Chondrocyte (in vitro differentiated cells): ENCODE data around the gene WDR27. TPM values are rescaled to one million over a fixed set of nuclear protein-coding genes. Genes with fewer than 3 reads are reported as not detected.
A peak's percentile ranks its signal among the peaks of the same experiment; 100 is the strongest.
"Not testable (repeated sequence)": the region's sequence is repeated elsewhere in the genome, so short reads cannot be mapped to it uniquely, and the experiment has no call there.

ENCODE experiments used
- DNase-seq: peaks from one replicate; pipeline ENCODE4 v3.0.0; 2021; ENCODE audit warnings: mixed read lengths, low spot score
- H3K27ac Mint-ChIP-seq: one replicate; pipeline ENCODE4 v1.8.0; 2021; ENCODE audit warnings: mild to moderate bottlenecking, moderate library complexity, mixed read lengths; ENCODE audit not compliant: unreplicated experiment
- H3K27me3 Mint-ChIP-seq: 2 replicates; pipeline ENCODE4 v1.8.0; 2021; ENCODE audit warnings: low read depth, mixed read lengths
- H3K36me3 Mint-ChIP-seq: 2 replicates; pipeline ENCODE4 v1.8.0; 2021; ENCODE audit warnings: low read depth, mixed read lengths
- H3K4me1 Mint-ChIP-seq: 2 replicates; pipeline ENCODE4 v1.8.0; 2021; ENCODE audit warnings: low read depth, mild to moderate bottlenecking, mixed read lengths
- H3K4me3 Mint-ChIP-seq: one replicate; pipeline ENCODE4 v1.8.0; 2021; ENCODE audit warnings: mild to moderate bottlenecking, moderate library complexity, mixed read lengths; ENCODE audit not compliant: unreplicated experiment
- H3K9me3 Mint-ChIP-seq: 2 replicates; pipeline ENCODE4 v1.8.0; 2021; ENCODE audit warnings: low read depth, mixed read lengths
- total RNA-seq: library from RNA; stranded (reverse); gene quantifications from 3 replicates; pipeline ENCODE4 v1.2.1, GENCODE V29; 2021
- TF ChIP-seq, protein P1 (sequence below): fragments of 200-600 bp; sonication (generic); IDR thresholded peaks from 2 replicates; pipeline ENCODE4 v1.5.0; 2021; ENCODE audit warnings: antibody characterized with exemption, mild to moderate bottlenecking, moderate library complexity

The WDR27 gene
- total RNA-seq, 1 donor from 2014 or later: 24.9 TPM

DNA sequence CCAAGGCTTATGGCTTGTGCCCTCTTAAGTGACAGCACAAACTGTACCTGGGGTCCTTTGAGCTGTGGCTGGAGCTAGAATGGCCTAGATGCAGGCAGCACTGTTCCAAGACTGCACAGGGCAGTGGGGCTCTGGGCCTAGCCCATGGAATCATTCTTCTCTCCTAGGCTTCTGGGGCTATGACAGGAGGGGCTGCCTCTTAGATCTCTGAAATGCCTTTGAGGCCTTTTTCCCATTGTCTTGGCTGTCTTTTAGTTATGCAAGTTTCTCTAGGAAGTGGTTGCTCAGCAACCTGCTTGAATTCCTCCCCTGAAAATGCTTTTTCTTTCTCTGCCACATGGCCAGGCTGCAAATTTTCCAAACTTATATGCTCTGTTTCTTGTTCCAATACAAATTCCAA, 183.4 kb downstream of the WDR27 start:
- Mint-ChIP-seq H3K27ac (no peak overlapping the region), H3K27me3 (no peaks in the 10 kb centered on the region), H3K9me3 (peaks cover 35% of the 10 kb centered on the region), H3K4me3 (no peak overlapping the region), H3K4me1 (peaks cover 7% of the 10 kb centered on the region), H3K36me3 (peaks cover 9% of the 10 kb centered on the region)
- DNase-seq: no peak
- TF ChIP-seq, protein P1, sequence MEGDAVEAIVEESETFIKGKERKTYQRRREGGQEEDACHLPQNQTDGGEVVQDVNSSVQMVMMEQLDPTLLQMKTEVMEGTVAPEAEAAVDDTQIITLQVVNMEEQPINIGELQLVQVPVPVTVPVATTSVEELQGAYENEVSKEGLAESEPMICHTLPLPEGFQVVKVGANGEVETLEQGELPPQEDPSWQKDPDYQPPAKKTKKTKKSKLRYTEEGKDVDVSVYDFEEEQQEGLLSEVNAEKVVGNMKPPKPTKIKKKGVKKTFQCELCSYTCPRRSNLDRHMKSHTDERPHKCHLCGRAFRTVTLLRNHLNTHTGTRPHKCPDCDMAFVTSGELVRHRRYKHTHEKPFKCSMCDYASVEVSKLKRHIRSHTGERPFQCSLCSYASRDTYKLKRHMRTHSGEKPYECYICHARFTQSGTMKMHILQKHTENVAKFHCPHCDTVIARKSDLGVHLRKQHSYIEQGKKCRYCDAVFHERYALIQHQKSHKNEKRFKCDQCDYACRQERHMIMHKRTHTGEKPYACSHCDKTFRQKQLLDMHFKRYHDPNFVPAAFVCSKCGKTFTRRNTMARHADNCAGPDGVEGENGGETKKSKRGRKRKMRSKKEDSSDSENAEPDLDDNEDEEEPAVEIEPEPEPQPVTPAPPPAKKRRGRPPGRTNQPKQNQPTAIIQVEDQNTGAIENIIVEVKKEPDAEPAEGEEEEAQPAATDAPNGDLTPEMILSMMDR: no peak

- Mint-ChIP-seq H3K27me3 (no peaks in the 10 kb centered on the region), H3K36me3 (peaks cover under 1% of the 10 kb centered on the region), H3K27ac (no peak overlapping the region), H3K4me1 (no peaks in the 10 kb centered on the region), H3K9me3 (peaks cover 15% of the 10 kb centered on the region), H3K4me3 (no peak overlapping the region)
- DNase-seq: no peak
- TF ChIP-seq, protein P1: no peak
These were observed 188.2 kb downstream of the WDR27 start for GRCh38 chr6:169513478-169514193.

- not testable (repeated sequence) for H3K4me3 Mint-ChIP-seq, H3K27ac Mint-ChIP-seq, H3K27me3 Mint-ChIP-seq, H3K36me3 Mint-ChIP-seq, H3K4me1 Mint-ChIP-seq, DNase-seq
- peaks cover 16% of the 10 kb centered on the region for H3K9me3 Mint-ChIP-seq
- TF ChIP-seq, protein P1: peak; percentile 32
These were observed 190.0 kb downstream of the WDR27 start for GRCh38 chr6:169511785-169512184.

GRCh38 chr6:169510871-169511270, 191.0 kb downstream of the WDR27 start:
- DNase-seq: no peak
- H3K27ac Mint-ChIP-seq: no peak overlapping the region
- peaks cover 15% of the 10 kb centered on the region for H3K9me3 Mint-ChIP-seq
- TF ChIP-seq, protein P1: no peak
- peaks cover 3% of the 10 kb centered on the region for H3K36me3 Mint-ChIP-seq
- H3K27me3 Mint-ChIP-seq: no peaks in the 10 kb centered on the region
- H3K4me3 Mint-ChIP-seq: no peak overlapping the region
- H3K4me1 Mint-ChIP-seq: no peaks in the 10 kb centered on the region

- TF ChIP-seq, protein P1: no peak
- H3K9me3 Mint-ChIP-seq: peaks cover 13% of the 10 kb centered on the region
- DNase-seq: no peak
- H3K36me3 Mint-ChIP-seq: peaks cover 3% of the 10 kb centered on the region
- no peak overlapping the region for H3K4me3 Mint-ChIP-seq
- H3K27me3 Mint-ChIP-seq: no peaks in the 10 kb centered on the region
- no peak overlapping the region for H3K27ac Mint-ChIP-seq
- peaks cover 5% of the 10 kb centered on the region for H3K4me1 Mint-ChIP-seq
These were observed 193.4 kb downstream of the WDR27 start for GRCh38 chr6:169508452-169508851.
